H9 (cell line): Measurements from ENCODE around the gene UVRAG. TPM values are rescaled to one million over a fixed set of nuclear protein-coding genes. Genes with fewer than 3 reads are reported as not detected.

Experiments
- DNase-seq: peaks from one replicate; pipeline ENCODE4 v3.0.0-alpha.2; 2017
- H2AFZ ChIP-seq: one replicate; pipeline ENCODE4 v1.6.1; 2013; ENCODE audit warnings: mild to moderate bottlenecking, low read length, control low read depth, moderate library complexity
- H2AK5ac ChIP-seq: 2 replicates; pipeline ENCODE4 v1.6.1; 2013; ENCODE audit warnings: low read length, control low read depth, mixed read lengths; ENCODE audit not compliant: insufficient read length
- H2BK120ac ChIP-seq: one replicate; pipeline ENCODE4 v1.6.1; 2013; ENCODE audit warnings: low read depth, mild to moderate bottlenecking, low read length, control low read depth, inconsistent platforms; ENCODE audit not compliant: poor library complexity, severe bottlenecking
- H2BK12ac ChIP-seq: 2 replicates; pipeline ENCODE4 v1.6.1; 2013; ENCODE audit warnings: low read length, control low read depth, mixed read lengths, low read depth; ENCODE audit not compliant: insufficient read length
- H2BK15ac ChIP-seq: 2 replicates; pipeline ENCODE4 v1.6.1; 2013; ENCODE audit warnings: low read depth, low read length, control low read depth
- H2BK20ac ChIP-seq: one replicate; pipeline ENCODE4 v1.6.1; 2013; ENCODE audit warnings: low read depth, mild to moderate bottlenecking, low read length, control low read depth, inconsistent platforms; ENCODE audit not compliant: poor library complexity, severe bottlenecking
- H2BK5ac ChIP-seq: 2 replicates; pipeline ENCODE4 v1.6.1; 2013; ENCODE audit warnings: low read length, control low read depth, mixed read lengths; ENCODE audit not compliant: insufficient read length
- H3K14ac ChIP-seq: 2 replicates; pipeline ENCODE4 v1.6.1; 2013; ENCODE audit warnings: low read length, control low read depth; ENCODE audit not compliant: insufficient read depth
- H3K18ac ChIP-seq: 2 replicates; pipeline ENCODE4 v1.6.1; 2013; ENCODE audit warnings: low read depth, mild to moderate bottlenecking, mixed read lengths, low read length, control low read depth; ENCODE audit not compliant: insufficient read length
- H3K23ac ChIP-seq: 2 replicates; pipeline ENCODE4 v1.6.1; 2013; ENCODE audit warnings: low read length, control low read depth, mixed read lengths, low read depth; ENCODE audit not compliant: insufficient read length
- H3K23me2 ChIP-seq: 2 replicates; pipeline ENCODE4 v1.6.1; 2013; ENCODE audit warnings: low read depth, mild to moderate bottlenecking, mixed read lengths, low read length, control low read depth; ENCODE audit not compliant: insufficient read length, poor library complexity, severe bottlenecking
- H3K27ac ChIP-seq: 2 replicates; pipeline ENCODE4 v1.5.1; 2013; ENCODE audit warnings: low read length, control low read depth, mixed read lengths, low read depth; ENCODE audit not compliant: insufficient read length
- H3K27me3 ChIP-seq: 2 replicates; pipeline ENCODE4 v1.6.1; 2013; ENCODE audit warnings: low read length, control low read depth, inconsistent platforms; ENCODE audit not compliant: insufficient read depth
- H3K4ac ChIP-seq: 2 replicates; pipeline ENCODE4 v1.6.1; 2013; ENCODE audit warnings: low read depth, mild to moderate bottlenecking, control low read depth, inconsistent platforms, low read length, moderate library complexity
- H3K4me1 ChIP-seq: 2 replicates; pipeline ENCODE4 v1.6.1; 2013; ENCODE audit warnings: low read length, control low read depth, inconsistent platforms; ENCODE audit not compliant: insufficient read depth
- H3K4me2 ChIP-seq: 2 replicates; pipeline ENCODE4 v1.6.1; 2013; ENCODE audit warnings: low read length, control low read depth, mixed read lengths; ENCODE audit not compliant: insufficient read length, insufficient read depth
- H3K56ac ChIP-seq: 2 replicates; pipeline ENCODE4 v1.6.1; 2013; ENCODE audit warnings: low read depth, mild to moderate bottlenecking, mixed read lengths, low read length, control low read depth; ENCODE audit not compliant: insufficient read length
- H3K79me1 ChIP-seq: 2 replicates; pipeline ENCODE4 v1.6.1; 2013; ENCODE audit warnings: low read depth, mild to moderate bottlenecking, moderate library complexity, low read length, control low read depth, inconsistent platforms; ENCODE audit not compliant: insufficient read depth, poor library complexity, severe bottlenecking
- H3K79me2 ChIP-seq: 2 replicates; pipeline ENCODE4 v1.6.1; 2013; ENCODE audit warnings: low read length, control low read depth, inconsistent platforms; ENCODE audit not compliant: insufficient read depth
- H3K9ac ChIP-seq: 2 replicates; pipeline ENCODE4 v1.6.1; 2013; ENCODE audit warnings: low read length, control low read depth, mixed read lengths; ENCODE audit not compliant: insufficient read length; ENCODE audit errors: extremely low read depth
- H3K9me3 ChIP-seq: one replicate; pipeline ENCODE4 v1.6.1; 2013; ENCODE audit warnings: low read depth, low read length, inconsistent platforms; ENCODE audit not compliant: control insufficient read depth
- H3T11ph ChIP-seq: one replicate; pipeline ENCODE4 v1.6.1; 2013; ENCODE audit warnings: mild to moderate bottlenecking, low read length, control low read depth, inconsistent platforms
- H4K20me1 ChIP-seq: one replicate; pipeline ENCODE4 v1.6.1; 2013; ENCODE audit not compliant: control insufficient read depth, insufficient read length, insufficient read depth
- H4K5ac ChIP-seq: 2 replicates; pipeline ENCODE4 v1.6.1; 2013; ENCODE audit warnings: low read depth, mild to moderate bottlenecking, mixed read lengths, low read length, control low read depth; ENCODE audit not compliant: insufficient read length
- H4K8ac ChIP-seq: replicated peaks from 2 replicates; pipeline ENCODE4 v1.6.1; 2013; ENCODE audit warnings: low read length, control low read depth, mixed read lengths, low read depth; ENCODE audit not compliant: insufficient read length
- H4K91ac ChIP-seq: 2 replicates; pipeline ENCODE4 v1.6.1; 2013; ENCODE audit warnings: low read depth, mild to moderate bottlenecking, moderate library complexity, mixed read lengths, low read length, control low read depth; ENCODE audit not compliant: insufficient read length
- H3K27ac Mint-ChIP-seq, 3 experiments: 2 replicates in 2 of 3; 3 replicates in 1 of 3; pipeline ENCODE4 v1.8.0; 2020 to 2021; ENCODE audit warnings: mixed read lengths in 3 of 3, mild to moderate bottlenecking in 1 of 3, moderate library complexity in 1 of 3
- H3K27me3 Mint-ChIP-seq: 2 replicates; pipeline ENCODE4 v1.8.0; 2021; ENCODE audit warnings: low read depth, mild to moderate bottlenecking, moderate library complexity, mixed read lengths
- H3K36me3 Mint-ChIP-seq, 3 experiments: 2 replicates in 2 of 3; 3 replicates in 1 of 3; pipeline ENCODE4 v1.8.0; 2020 to 2021; ENCODE audit warnings: low read depth in 3 of 3, mixed read lengths in 3 of 3; ENCODE audit not compliant: insufficient read depth in 1 of 3
- H3K4me1 Mint-ChIP-seq, 2 experiments: 2 replicates each; pipeline ENCODE4 v1.8.0; 2020; ENCODE audit warnings: mixed read lengths in 2 of 2
- H3K4me3 Mint-ChIP-seq, 2 experiments: 2 replicates in 1 of 2; 3 replicates in 1 of 2; pipeline ENCODE4 v1.8.0; 2020 to 2021; ENCODE audit warnings: mild to moderate bottlenecking in 2 of 2, mixed read lengths in 2 of 2, moderate library complexity in 1 of 2
- H3K9me3 Mint-ChIP-seq, 2 experiments: 2 replicates in 1 of 2; 3 replicates in 1 of 2; pipeline ENCODE4 v1.8.0; 2020; ENCODE audit warnings: mild to moderate bottlenecking in 2 of 2, mixed read lengths in 2 of 2, moderate library complexity in 1 of 2
- WGBS: extraction: QIAGEN DNeasy Blood & Tissue Kit; methylation state at CpG from one replicate; pipeline ENCODE4 v1.1.7; 2013; ENCODE audit warnings: missing lambda C conversion rate, low lambda C conversion rate, mixed read lengths; ENCODE audit not compliant: insufficient read length; ENCODE audit errors: extremely low coverage; 5-methylcytosine and 5-hydroxymethylcytosine counted together
- total RNA-seq: library from RNA; stranded (reverse); gene quantifications from 2 replicates; pipeline ENCODE4 v1.2.1, GENCODE V29; 2021
- TF ChIP-seq, protein P1 (sequence below): fragments of 200-600 bp; sonication (generic); conservative IDR thresholded peaks from 3 replicates; pipeline ENCODE4 v1.8.0; 2021; ENCODE audit warnings: antibody characterized with exemption, mild to moderate bottlenecking

Gene UVRAG
- total RNA-seq, 1 experiment from 2014 or later: 18.5 TPM

DNA sequence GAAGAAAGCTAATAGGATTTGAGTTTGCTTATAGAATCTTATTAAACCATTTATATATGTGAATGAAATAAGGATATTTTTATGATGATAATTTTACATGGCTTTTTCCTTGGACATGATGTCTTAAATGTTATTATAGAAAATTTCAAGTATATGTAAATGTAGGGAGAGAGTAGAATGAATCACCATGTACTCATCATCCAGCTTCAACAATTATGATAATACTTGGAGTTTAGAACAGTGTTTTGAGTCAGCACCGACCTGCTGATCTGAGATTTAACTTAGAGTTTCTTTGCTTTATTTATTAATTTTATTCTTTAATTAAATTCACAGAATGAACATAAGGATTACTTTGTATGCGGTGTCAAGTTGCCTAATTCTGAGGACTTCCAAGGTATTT is 193.5 kb downstream of the UVRAG start:
- Histone ChIP-seq H3K4me1 (no peaks in the 10 kb centered on the region), H3K9ac (no peak overlapping the region), H4K20me1 (no peaks in the 10 kb centered on the region), H3K56ac (no peak overlapping the region), H3K79me2 (no peaks in the 10 kb centered on the region), H2AFZ (no peak overlapping the region), H4K8ac (no peak overlapping the region), H3K23me2 (no peaks in the 10 kb centered on the region), H2BK5ac (no peak overlapping the region), H3K27me3 (no peaks in the 10 kb centered on the region), H4K91ac (no peak overlapping the region), H3K4me2 (no peak overlapping the region), H4K5ac (no peak overlapping the region), H2BK120ac (no peak overlapping the region), H2BK12ac (no peak overlapping the region), H3T11ph (no peak overlapping the region), H3K4ac (no peak overlapping the region), H3K79me1 (no peaks in the 10 kb centered on the region), H2AK5ac (no peak overlapping the region), H3K14ac (no peak overlapping the region), H2BK20ac (no peak overlapping the region), H3K18ac (no peak overlapping the region), H2BK15ac (no peak overlapping the region), H3K23ac (no peak overlapping the region), H3K9me3 (no peaks in the 10 kb centered on the region), H3K27ac (no peak overlapping the region)
- Mint-ChIP-seq H3K36me3 (peaks cover 13 to 62% (median 55%) of the 10 kb centered on the region in 3 experiments), H3K4me1 (no peaks in the 10 kb centered on the region), H3K4me3 (no peak overlapping the region), H3K27me3 (peaks cover 2% of the 10 kb centered on the region; the same call in 1 of the 2 replicates), H3K27ac (no peak overlapping the region), H3K9me3 (no peaks in the 10 kb centered on the region)
- DNase-seq: no peak
- TF ChIP-seq, protein P1, sequence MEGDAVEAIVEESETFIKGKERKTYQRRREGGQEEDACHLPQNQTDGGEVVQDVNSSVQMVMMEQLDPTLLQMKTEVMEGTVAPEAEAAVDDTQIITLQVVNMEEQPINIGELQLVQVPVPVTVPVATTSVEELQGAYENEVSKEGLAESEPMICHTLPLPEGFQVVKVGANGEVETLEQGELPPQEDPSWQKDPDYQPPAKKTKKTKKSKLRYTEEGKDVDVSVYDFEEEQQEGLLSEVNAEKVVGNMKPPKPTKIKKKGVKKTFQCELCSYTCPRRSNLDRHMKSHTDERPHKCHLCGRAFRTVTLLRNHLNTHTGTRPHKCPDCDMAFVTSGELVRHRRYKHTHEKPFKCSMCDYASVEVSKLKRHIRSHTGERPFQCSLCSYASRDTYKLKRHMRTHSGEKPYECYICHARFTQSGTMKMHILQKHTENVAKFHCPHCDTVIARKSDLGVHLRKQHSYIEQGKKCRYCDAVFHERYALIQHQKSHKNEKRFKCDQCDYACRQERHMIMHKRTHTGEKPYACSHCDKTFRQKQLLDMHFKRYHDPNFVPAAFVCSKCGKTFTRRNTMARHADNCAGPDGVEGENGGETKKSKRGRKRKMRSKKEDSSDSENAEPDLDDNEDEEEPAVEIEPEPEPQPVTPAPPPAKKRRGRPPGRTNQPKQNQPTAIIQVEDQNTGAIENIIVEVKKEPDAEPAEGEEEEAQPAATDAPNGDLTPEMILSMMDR: no peak
- WGBS: no CpG with 5 or more reads among the region's 2 CpGs
